Activated CD8-positive, alpha-beta memory T cell treated with anti-CD3 and anti-CD28 coated beads, Interleukin-2, amount 50 U/mL, for 48 hours (primary cell): Measurements from ENCODE around the gene PLA2G15.

Source experiments
- DNase-seq: peaks from one replicate; pipeline ENCODE4 v3.0.0-alpha.2; 2020

PLA2G15 gene

GRCh38 chr16:68233085-68233834, 11.9 kb upstream of the PLA2G15 start:
- no peak for DNase-seq

- DNase-seq: no peak
These were observed 11.4 kb upstream of the PLA2G15 start for GRCh38 chr16:68233835-68234187.

GRCh38 chr16:68234188-68235107, 10.7 kb upstream of the PLA2G15 start:
- no peak for DNase-seq

GRCh38 chr16:68235108-68235886, 9.9 kb upstream of the PLA2G15 start:
- no peak for DNase-seq

- DNase-seq: no peak
These were observed 9.4 kb upstream of the PLA2G15 start, which contains the start of gene ESRP2 for GRCh38 chr16:68235887-68236136. ESRP2 (minus strand) TSS chr16:68236127; CDS start chr16:68236045, 82 bp downstream.

GRCh38 chr16:68236137-68236825, 8.9 kb upstream of the PLA2G15 start:
- peak; percentile 71 for DNase-seq

GRCh38 chr16:68236826-68237242, 8.3 kb upstream of the PLA2G15 start:
- DNase-seq: no peak

- DNase-seq: peak; percentile 93
These were observed 7.7 kb upstream of the PLA2G15 start for GRCh38 chr16:68237243-68238028.

- no peak for DNase-seq
These were observed 7.2 kb upstream of the PLA2G15 start for GRCh38 chr16:68238029-68238345.

- DNase-seq: no peak
These were observed 3.1 kb upstream of the PLA2G15 start for GRCh38 chr16:68242085-68242484.

- DNase-seq: no peak
These were observed 2.0 kb upstream of the PLA2G15 start for GRCh38 chr16:68242926-68243858.

GRCh38 chr16:68244481-68244902, 681 bp upstream of the PLA2G15 start:
- DNase-seq: no peak

GRCh38 chr16:68246121-68246520, 948 bp downstream of the PLA2G15 start:
- DNase-seq: no peak

- DNase-seq: no peak
These were observed 1.5 kb downstream of the PLA2G15 start for GRCh38 chr16:68246666-68247065.

GRCh38 chr16:68247400-68247799, 2.2 kb downstream of the PLA2G15 start:
- no peak for DNase-seq

GRCh38 chr16:68247932-68248331, 2.8 kb downstream of the PLA2G15 start:
- DNase-seq: no peak

- DNase-seq: no peak
These were observed 4.2 kb downstream of the PLA2G15 start for GRCh38 chr16:68249371-68249770.

- no peak for DNase-seq
These were observed 5.8 kb downstream of the PLA2G15 start for GRCh38 chr16:68250951-68251350.

GRCh38 chr16:68251832-68252231, 6.7 kb downstream of the PLA2G15 start:
- DNase-seq: no peak

- no peak for DNase-seq
These were observed 7.2 kb downstream of the PLA2G15 start for GRCh38 chr16:68252383-68252782.

- DNase-seq: no peak
These were observed 8.5 kb downstream of the PLA2G15 start for GRCh38 chr16:68253721-68254120.
